NCI-H82 treated with DMSO at 0.1 percent for 48 hours (cell line): ENCODE results near the gene RFX1.

Experiments
- DNase-seq: peaks from one replicate; lab custom pipeline; 2025; ENCODE audit not compliant: unreplicated experiment; lab: John Stamatoyannopoulos, UW

The RFX1 gene

GRCh38 chr19:13996928-13997630 is 9.0 kb downstream of the RFX1 start:
- DNase-seq = no peak

- DNase-seq = no peak
These were observed 10.0 kb downstream of the RFX1 start for GRCh38 chr19:13995878-13996765.

GRCh38 chr19:13995017-13995728 is 10.9 kb downstream of the RFX1 start:
- DNase-seq = no peak

GRCh38 chr19:13993590-13994300 is 12.4 kb downstream of the RFX1 start:
- no peak for DNase-seq

GRCh38 chr19:13992025-13992424 is 14.1 kb downstream of the RFX1 start:
- no peak for DNase-seq

GRCh38 chr19:13990085-13990484 is 16.0 kb downstream of the RFX1 start:
- no peak for DNase-seq

GRCh38 chr19:13989487-13989886 is 16.6 kb downstream of the RFX1 start:
- no peak for DNase-seq

GRCh38 chr19:13987101-13987890 is 18.8 kb downstream of the RFX1 start:
- DNase-seq = no peak

GRCh38 chr19:13986348-13986904 is 19.7 kb downstream of the RFX1 start:
- DNase-seq = no peak

- no peak for DNase-seq
These were observed 20.3 kb downstream of the RFX1 start for GRCh38 chr19:13985771-13986347.

GRCh38 chr19:13984875-13985741 is 21.0 kb downstream of the RFX1 start:
- DNase-seq = no peak

- no peak for DNase-seq
These were observed 21.9 kb downstream of the RFX1 start for GRCh38 chr19:13984186-13984585.

GRCh38 chr19:13983213-13983889 is 22.8 kb downstream of the RFX1 start:
- DNase-seq = no peak

- DNase-seq = no peak
These were observed 23.3 kb downstream of the RFX1 start for GRCh38 chr19:13982773-13983172.

GRCh38 chr19:13981988-13982501 is 24.1 kb downstream of the RFX1 start:
- no peak for DNase-seq

GRCh38 chr19:13981467-13981866 is 24.7 kb downstream of the RFX1 start:
- no peak for DNase-seq

GRCh38 chr19:13981021-13981420 is 25.1 kb downstream of the RFX1 start:
- no peak for DNase-seq

GRCh38 chr19:13980340-13980739 is 25.8 kb downstream of the RFX1 start:
- DNase-seq = no peak
